ENCODE data around the gene FRMD1.

DNA sequence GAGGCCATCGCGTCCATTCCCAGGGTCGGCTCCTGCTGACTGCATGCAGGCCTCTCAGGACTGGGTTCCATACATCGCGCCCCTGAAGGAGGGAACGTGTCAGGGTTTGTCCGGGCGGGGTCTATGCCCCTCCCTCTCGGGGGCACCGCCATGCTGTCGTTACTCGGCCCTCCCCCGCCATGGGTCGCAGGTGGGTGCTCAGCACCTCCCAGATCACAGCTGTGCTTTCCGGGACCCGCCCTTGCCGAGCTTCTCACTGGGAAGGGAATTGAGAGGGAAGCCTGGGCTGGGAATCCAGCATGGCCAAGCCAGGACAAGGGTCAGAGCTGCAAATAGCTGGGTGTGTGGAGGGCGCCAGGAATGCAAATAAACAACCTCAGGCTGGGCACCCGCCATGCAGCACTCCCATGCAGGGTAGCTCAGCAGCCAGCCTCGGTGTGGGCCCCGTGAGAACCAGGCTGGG is at the start of gene FRMD1:
- TF ChIP-seq, protein P1, sequence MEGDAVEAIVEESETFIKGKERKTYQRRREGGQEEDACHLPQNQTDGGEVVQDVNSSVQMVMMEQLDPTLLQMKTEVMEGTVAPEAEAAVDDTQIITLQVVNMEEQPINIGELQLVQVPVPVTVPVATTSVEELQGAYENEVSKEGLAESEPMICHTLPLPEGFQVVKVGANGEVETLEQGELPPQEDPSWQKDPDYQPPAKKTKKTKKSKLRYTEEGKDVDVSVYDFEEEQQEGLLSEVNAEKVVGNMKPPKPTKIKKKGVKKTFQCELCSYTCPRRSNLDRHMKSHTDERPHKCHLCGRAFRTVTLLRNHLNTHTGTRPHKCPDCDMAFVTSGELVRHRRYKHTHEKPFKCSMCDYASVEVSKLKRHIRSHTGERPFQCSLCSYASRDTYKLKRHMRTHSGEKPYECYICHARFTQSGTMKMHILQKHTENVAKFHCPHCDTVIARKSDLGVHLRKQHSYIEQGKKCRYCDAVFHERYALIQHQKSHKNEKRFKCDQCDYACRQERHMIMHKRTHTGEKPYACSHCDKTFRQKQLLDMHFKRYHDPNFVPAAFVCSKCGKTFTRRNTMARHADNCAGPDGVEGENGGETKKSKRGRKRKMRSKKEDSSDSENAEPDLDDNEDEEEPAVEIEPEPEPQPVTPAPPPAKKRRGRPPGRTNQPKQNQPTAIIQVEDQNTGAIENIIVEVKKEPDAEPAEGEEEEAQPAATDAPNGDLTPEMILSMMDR (IDR thresholded peaks at IDR 0.05) = no peak
- no peak for TF ChIP-seq POLR2A (IDR thresholded peaks at IDR 0.05)
